HT-29 (cell line): ENCODE measurements around the gene SLC25A22. TPM values are rescaled to one million over a fixed set of nuclear protein-coding genes. Genes with fewer than 3 reads are reported as not detected.

Source experiments
- DNase-seq: peaks from one replicate; pipeline ENCODE4 v3.0.0-alpha.2; 2015; ENCODE audit warnings: low spot score
- total RNA-seq: library from RNA; depleted of rRNA; stranded (reverse); fragments of >200 nt; shearing (Covaris generic); gene quantifications from 2 replicates; pipeline ENCODE4 v1.2.3, GENCODE V29; 2014

The SLC25A22 gene
- total RNA-seq, 1 experiment from 2014 or later: 82.6 TPM

GRCh38 chr11:791658-792534 is 6.2 kb downstream of the SLC25A22 start:
- no peak for DNase-seq

DNA sequence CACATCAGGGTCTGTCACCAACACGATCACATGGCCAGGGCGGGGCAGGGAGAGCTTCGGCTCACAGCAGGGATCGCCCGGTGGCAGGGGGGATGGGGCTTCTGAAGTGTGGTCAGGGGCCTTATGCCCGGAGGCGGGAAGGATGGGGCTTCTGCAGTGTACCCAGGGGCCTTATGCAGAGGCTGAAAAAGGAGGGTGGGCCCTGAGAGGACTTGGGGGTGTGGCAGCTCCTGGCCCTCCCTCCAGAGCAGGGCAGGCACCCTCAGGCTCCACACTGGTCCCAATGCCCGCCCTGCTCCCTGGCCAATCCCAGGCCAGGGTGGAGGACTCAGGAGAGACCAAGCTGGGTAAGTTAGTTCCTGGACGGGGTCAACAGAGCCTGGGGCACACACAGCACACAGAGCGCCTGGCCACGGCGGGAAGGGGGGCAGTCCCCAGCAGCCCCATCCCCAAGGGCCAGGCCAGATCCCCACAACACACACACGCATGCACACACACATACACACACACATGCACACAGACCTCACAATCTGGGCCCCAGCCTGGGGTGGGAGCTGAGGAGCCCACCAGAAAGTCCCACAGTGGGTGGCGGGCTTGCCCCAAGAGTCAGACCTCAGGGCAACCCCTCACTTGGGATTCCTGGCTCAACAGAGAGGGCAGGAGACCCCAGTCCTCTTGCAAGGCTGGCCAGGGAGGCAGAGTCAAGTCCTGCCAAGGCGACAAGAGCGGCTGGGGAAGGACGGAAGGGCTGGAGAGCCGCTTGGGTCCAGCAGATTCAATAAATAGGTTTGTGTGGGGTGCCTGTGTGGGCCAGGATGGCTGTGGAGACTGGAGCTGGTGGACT is 7.1 kb downstream of the SLC25A22 start:
- DNase-seq: peak; percentile 61

DNA sequence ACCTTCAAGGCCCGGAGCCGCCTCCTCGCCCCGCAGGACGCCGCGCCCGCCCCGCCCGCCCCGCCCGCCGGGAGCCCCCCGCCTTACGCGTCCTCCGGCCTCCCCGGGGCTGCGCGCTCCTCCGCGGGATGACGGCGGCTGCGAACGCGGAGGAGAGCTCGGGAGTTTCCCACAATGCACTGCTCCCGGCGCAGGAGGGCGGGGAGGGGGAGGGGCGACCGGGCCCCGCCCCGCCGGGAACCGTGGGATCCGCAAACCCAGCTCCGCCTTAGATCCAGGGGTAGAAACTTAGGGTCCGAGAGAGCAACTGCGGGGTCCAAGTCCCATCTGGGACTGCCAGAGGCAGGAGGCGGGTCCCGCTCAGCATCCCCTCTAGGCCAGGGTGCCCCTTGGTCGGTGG is 8.1 kb downstream of the SLC25A22 start, which contains the start of gene CEND1:
CEND1 (minus strand) TSS at position 148 of the 400 bp plus-strand sequence. CDS start 1,514 bp downstream, outside the sequence.
- DNase-seq: no peak

DNA sequence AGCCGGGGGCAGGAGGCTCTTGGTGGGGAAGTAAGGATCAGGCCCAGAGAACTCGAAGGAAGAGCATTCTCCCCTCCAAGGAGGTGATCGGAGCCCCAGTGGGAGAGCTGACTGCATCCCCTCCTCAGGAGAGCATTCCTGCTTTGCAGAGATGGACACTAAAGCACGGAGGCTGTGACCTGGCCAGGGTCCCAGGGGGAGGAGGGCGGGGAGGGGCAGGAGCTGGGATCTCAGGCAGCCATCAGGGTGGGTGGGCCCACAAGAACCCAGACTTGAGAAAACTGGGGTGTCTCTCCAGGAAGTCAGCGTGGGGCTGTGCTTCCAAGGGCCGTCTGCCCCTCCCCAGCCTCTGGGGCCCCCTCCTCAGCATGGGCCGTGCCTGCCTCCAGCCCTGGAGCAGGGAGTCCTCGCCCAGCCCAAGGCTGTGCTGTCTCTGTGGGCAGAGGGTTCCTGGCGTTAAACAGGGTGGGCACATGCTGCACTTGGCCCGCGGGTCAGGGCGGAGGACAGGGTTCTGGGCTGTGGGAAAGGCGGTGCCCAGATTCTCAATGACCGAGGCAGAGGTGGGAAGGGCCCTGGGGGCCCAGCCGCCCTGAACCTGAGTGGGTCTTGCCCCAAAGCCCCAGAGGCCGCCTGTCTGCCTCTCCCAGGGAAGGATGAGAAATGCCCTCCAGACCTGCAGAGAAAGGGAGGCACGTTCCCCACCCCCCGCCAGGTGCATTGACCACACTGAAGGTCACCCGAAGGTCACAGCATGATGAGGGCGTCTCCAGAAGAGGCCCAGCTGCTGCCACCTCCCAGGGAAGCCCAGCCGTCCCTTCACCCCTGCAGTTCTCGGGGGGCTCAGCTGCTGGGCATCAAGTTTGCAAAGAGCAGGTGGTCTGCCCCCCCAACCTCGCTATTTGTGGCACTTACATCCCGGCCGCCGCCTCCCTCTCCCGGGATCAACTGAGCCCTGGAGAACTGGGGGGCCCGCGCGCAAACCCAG is 8.8 kb downstream of the SLC25A22 start:
- DNase-seq: no peak

- no peak for DNase-seq
Measured at GRCh38 chr11:788009-788640, 10.0 kb downstream of the SLC25A22 start.

DNA sequence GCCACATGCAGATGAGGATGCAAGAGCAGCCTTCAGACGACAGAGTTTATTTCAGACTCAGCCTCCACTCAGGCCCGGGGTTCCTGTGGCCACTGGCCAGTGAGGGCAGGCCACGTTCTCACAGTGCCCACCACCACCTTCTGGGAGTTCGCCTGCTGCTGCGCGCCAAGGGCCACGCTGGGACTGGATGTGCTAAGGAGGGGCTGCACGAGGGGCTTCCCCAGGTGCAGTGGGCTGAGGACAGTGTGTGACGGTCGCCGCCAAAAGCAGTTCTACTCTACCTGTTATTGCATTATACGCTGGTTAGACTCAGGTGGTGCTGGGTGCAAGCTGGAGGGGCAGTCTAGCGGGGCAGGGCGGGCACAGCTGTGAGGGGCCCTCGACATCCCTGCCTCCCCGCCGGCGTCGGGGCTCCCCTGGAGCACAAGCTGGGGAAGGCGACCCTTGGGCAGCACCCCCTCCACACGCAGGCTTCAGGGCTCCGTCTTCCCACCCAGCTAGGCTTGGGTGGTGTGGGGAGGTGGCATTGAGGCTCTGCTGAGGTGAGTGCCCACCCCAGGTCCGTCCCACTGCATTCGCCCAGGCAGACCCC is 10.9 kb downstream of the SLC25A22 start:
- DNase-seq: no peak

GRCh38 chr11:786235-787083 is 11.6 kb downstream of the SLC25A22 start:
- no peak for DNase-seq

DNA sequence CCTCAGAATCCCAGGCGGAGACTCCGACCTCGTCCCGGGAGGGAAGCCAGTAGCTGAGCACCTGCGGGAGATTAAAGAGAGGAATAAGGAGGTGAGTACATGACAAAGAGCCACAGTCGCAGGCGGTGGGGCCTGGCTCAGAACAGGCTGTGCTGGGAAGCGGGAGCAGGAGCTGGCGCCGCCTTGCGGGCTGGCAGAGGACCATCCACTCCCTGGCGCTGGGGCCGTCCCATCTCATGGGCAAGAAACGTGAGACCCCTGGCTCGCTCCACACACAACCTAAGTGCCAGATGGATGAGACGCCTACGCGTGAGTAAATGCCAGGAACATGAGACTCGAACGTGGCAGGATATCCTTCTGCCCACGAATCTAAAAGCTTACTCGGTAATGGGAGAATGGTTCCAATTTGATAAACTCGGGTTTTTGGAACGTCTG is 14.5 kb downstream of the SLC25A22 start:
- peak; percentile 94 for DNase-seq

DNA sequence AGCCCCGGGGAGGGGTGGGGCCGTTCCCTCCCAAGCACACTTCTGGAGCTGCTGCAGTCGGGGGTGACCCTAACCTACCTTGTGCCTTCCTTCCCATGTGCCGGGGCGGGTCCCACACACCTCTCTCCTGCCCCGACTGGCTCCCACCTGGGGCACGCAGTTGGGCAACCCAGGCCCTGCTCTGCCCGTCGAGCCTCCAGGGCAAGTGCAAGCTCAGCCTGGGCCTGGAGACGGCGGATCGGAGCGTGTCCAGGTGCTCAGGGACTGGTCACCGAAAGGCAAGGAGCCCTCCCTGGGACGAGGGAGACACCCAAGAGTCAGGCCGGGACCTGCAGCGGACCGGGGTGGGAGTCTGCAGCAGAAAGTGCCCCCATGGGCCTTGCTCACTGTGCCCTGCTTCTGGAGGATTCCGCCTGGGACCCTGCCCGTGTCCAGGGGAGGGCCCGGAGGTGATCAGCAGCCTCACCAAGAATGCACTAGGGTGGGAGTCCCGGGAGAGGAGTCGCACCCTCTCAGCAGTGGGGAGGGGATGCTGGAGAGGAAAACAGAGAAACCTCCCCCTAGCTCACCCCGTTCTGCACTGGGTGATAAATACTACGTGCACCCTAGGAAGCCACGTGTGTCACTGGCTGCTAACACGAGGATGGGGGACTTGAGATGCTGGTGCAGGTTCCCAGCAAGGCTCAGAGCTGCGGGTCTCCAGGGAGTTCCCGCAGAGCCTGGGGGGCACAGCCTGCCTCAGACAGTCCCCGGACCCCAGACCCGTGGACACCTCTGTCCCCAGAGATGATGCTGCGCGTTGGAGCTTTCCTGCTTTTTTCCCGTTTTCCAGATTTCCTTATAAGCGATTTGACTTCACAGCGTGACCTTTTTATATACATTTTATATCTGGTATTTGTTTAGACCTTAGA is 15.6 kb downstream of the SLC25A22 start:
- no peak for DNase-seq

DNA sequence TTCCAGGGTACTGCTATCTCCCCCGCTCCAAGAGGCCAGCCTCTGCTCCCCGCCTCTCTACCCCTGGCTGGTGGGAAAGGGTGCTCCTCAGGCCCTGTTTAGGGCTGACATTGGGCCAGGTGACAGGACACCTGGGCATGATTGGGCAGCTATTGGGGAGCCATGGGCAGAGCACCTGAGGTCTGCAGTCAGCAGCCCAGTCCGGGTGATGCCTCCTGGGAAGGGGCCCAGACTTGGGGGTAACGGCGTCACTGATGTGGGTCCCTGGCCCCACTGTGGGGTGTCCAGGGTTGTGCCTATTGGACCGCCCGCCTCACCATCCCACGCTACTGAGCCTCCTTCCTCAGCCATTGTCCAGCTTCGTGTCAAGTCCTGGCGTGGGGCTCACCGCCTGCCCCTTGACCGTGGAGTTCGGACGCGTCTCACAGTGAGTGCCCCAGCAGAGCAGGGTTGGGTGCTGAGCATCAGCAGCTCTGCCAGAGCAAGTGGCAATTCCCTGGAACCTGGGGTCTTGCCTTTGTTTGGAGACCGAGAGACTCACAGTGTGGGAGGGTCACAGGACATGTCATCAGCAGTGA is 18.0 kb downstream of the SLC25A22 start:
- no peak for DNase-seq

GRCh38 chr11:778976-779954 is 18.8 kb downstream of the SLC25A22 start:
- DNase-seq: no peak

GRCh38 chr11:777288-778255 is 20.5 kb downstream of the SLC25A22 start, which contains the start of gene GATD1:
Gene GATD1, minus strand, starts transcription at chr11:777487. Its CDS starts 25 bp downstream, at chr11:777462.
- peak; percentile 93 for DNase-seq

GRCh38 chr11:776561-777287 is 21.4 kb downstream of the SLC25A22 start:
- DNase-seq: peak; percentile 39

DNA sequence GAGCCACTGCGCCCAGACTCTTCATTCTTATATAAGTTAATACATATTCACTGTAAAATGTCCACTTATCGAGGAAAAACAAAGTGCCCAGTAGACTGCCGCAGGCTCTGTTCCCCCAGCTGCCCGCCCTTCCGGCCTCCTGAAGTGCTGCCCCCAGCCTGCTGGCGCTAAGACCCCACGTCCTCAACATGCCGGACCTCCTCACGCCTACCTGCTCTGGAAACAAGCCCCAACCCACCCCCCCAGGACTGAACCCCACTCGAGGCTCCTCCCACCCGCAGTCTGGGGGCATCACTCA is 21.9 kb downstream of the SLC25A22 start:
- no peak for DNase-seq
